NCI-H187 treated with DMSO at 0.1 percent for 48 hours (cell line): ENCODE data around the gene RASGRP3.
"Not testable (repeated sequence)": the region's sequence is repeated elsewhere in the genome, so short reads cannot be mapped to it uniquely, and the experiment has no call there.

ENCODE experiments used
- DNase-seq: peaks from one replicate; lab custom pipeline; 2025; lab: John Stamatoyannopoulos, UW

Gene RASGRP3

GRCh38 chr2:33457556-33458247 is 18.7 kb upstream of the RASGRP3 start:
- peak; percentile 8 for DNase-seq

GRCh38 chr2:33458248-33458819 is 18.1 kb upstream of the RASGRP3 start:
- no peak for DNase-seq

DNA sequence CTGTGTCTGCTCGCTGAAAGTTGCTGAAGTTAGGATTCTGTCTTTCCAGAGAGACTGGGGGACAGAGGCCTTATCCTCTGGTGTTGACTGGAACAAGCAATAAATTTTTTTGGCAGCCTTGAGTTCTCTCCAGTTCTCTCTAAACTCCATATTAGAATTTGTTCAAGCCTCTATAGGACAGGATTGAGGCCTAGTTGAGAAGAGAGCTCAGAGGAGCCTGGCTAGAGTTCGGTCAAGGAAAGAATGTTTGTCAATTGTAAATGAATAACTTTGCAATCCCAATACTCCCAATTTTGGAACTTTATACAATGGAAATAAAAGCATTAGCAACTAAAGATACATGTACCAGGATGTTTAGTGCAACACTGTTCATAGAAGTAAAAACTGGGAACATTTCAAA is 16.7 kb upstream of the RASGRP3 start:
- no peak for DNase-seq

DNA sequence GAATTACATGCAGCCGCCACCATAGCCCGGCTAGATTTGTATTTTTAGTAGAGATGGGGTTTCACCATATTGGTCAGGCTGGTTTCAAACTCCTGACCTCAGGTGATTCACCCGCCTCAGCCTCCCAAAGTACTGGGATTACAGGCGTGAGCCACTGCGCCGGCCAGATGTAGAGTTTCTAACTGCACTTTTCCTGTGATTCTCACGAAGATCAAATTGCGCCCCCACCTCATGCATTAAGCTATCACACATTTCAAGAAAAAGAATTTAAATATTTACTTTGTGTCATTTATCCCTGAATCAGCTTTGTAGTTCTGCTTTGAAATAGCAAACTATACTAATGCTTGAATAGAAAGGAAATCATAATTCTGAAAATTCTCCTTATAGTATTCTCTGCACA is 13.9 kb upstream of the RASGRP3 start:
- DNase-seq: not testable (repeated sequence)

DNA sequence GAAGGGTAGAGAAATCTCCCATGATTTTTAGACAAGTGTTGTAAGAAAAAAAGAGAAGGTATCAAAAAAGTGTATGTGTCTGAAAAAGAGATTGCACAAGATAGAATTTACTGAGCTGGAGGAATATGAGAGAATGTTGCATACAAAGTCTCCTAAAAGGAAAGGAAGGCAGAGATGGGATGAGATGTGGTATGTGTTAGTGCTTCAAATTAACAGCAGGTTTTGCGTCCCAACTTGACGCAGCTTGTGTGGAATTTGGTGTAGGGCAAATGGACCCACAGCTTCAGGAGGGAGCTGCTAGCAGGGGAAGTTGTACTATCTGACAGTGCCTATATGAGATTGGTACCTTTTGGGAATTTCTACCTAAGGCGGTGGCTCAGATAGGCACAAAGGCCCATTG is 9.0 kb upstream of the RASGRP3 start:
- no peak for DNase-seq

GRCh38 chr2:33469238-33469637 is 7.2 kb upstream of the RASGRP3 start:
- DNase-seq: no peak

DNA sequence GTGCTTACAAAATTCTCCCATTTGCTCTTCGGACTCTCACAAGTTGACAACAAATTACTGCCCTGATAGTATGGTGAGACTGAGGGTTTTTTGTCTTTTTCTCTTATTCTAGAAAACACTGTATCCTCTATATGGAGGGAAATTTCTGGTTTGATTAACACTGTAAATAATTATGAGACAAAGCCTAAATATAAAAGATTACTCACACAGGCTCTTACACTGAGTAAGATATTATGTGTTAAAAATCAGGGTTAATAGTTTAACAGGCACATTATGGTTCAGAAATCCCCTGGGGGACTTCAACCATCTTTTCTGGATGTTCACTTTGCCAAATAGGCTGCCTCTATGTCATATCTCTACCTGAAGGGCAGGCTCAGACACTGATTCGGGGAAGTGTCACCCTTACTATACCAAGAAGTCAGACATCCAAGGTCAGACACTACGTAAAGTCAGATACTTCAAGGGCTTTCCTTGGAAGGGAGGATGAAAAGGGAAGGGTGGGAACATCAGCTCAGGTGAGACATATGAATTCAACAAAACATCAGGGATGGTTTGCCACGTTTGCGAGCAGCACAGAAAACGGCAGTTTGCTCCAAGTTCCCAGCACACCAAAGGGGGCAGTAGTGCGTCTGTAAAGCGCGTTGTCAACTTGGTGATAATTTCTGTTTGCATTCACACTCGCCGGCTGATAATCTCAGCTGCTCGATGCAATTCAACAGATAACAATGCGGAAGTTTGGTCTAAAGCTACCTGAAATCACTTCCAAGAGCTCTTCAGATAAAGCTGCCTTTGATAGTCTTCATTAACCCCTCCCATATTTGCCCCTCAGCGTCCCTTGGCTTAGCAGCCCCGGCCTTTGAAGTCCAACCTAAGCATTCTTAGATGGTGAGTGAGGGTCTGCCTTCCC is 972 bp upstream of the RASGRP3 start:
- DNase-seq: peak; percentile 57

DNA sequence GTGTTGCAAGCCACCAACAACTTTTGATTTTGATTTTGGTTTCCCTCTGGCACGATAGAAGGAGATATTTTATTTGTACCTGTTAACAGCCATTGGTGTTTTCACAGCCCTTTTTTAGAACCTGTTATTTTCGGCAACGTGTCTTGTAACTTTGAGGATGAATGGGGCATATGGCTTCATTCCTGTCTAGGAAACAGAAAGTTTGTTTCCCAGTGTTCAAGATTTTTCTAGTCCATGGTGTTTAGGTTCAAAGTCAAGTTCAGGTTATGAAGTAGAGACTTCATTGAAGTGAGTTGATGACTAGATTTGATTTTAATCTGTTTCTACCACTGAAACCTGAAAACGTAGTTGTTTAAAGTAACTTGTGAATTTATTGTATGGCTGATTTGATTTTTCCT is 343 bp downstream of the RASGRP3 start:
- DNase-seq: no peak

DNA sequence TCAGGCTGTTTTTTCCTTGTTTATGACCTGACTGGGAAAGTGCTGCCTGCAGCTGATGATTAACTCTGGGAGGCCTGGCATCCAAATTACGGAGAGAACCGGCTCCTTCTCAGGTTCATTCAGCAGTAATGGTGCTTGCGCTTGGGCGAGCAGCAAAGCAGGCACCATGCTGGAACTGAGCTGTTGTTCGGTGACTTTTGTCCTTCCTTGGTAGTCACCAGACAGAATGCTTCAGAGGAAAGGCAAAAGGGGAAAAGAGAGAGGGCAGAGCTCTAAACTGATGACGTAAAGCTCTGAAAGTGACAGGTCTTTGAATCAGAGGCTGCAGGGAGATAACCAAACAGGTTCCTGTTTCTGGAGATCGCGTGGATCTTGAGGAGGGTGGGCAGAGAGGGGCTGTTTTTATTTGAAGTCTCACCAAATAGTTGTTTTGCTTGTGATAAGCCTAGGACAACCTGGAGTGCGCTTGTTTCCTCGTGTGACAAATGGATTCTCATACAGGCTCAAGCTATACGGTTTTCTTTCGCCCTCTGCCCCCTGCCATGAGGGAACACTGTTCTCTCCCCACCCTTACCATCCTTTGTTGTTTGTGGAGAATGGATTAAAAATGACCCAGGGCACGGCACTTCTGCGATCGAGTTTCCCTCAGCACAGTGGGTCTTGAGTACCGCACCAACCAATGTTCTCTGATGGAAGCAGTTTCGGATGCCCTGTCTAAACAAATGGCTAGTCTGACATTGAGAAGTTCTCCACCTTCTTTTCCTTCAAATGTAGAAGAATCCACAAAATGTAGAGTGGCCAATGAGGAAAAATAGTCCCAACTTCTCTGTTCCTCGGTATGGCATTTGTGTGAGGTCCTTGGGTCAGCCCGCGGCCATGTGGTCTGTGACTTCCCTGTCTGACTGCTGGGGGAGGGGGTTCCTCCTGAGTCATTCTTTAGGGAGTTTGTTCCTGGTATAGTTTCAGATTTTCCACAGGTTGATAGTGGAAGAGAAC is 1.3 kb downstream of the RASGRP3 start:
- no peak for DNase-seq

DNA sequence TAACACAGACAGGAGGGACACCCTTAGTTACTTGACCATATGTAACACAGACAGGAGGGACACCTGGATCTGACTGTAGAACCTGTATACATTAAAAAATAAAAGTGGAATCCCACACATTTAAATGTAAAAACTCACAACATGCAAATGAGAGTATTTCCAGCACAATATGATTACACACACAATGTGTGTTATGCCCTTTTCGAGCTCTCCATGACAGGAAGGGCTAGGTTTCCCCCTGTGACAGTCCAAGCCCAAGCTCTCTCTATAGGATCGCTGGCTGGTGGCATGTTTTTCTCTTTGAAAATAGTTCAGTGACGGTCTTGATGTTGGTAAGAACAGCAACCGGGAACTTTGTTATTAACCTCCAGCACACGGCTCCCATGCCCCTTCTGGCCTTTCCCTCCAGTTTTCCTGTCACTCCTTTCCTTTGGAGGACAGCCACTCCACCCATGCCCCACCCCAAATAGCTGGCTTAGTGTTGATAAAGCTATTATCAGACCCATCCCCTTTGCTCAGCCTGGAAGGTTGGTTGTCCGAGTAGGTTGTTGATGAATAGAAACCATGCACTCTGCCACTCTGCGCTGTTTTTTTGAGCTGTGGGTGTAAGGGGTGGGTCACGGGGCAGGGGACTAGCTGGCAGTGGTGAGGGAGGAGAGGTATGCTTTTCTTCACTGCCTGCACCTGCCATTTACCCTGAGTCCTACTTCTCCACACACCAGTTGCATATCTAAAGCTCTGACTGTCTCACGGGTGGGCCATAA is 2.7 kb downstream of the RASGRP3 start:
- DNase-seq: no peak

DNA sequence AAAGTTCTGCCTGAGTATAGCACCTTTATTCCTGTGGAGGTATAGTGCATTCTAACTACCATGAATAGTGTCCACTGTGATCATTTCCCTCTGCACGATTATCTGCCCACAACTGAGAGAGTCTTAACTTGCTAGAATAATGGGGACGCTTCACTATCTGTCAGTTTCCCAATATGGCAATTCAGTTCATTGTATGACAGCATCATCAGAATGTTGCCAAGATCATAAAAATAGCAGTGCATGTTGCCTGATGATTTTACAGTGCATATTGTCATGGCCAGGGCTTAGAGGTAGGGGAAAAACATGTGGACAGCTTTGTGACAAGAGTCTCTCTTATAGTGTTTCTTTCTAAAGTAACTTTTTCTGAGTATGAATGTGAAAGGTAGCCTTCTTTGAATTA is 6.1 kb downstream of the RASGRP3 start:
- no peak for DNase-seq

GRCh38 chr2:33484042-33484621 is 7.7 kb downstream of the RASGRP3 start:
- no peak for DNase-seq

- DNase-seq: no peak
Observed at GRCh38 chr2:33485051-33485450, 8.6 kb downstream of the RASGRP3 start.

DNA sequence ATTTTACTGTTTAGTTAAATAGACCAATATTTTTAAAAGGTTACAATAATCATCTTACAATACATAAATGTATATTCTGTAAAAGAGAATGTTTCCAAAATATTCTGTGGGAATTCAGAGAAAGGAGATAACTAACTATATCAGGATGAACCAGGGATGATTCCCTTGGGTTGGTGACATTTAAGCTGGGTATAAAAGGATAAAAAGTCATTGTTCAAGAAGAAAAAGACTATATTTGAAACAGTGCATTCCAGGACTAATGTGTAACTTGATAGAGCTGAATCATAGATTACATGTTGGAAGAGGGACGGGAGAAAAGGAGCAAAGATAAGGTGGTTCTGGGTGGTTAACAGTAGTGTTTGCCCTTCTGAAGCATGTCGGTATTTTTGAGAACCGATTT is 10.1 kb downstream of the RASGRP3 start:
- DNase-seq: no peak

DNA sequence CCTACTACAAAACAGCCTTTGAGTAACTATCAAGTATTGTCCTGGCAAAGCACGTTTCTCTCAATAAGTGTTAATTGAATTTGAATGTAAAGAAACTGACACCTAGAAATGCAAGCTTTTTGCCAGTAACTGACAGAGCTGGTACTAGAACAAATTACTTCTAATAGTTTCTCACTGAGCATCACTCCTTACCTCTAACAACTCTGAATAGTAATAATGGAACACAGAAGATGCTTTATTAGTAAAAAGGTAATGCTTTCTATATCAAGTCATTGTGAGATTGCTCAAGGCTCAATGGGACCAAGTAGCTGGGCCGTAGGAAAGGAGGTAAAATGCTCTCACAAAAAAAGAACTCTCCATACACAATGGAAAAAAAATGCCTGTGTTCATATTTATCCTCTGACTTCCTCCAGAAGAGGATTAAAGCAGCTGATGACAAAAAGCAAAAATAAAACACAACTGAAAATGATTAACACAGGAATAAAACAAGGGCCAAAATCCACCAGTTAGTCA is 11.8 kb downstream of the RASGRP3 start:
- no peak for DNase-seq

- DNase-seq: no peak
Observed at GRCh38 chr2:33488715-33489540, 12.5 kb downstream of the RASGRP3 start.

DNA sequence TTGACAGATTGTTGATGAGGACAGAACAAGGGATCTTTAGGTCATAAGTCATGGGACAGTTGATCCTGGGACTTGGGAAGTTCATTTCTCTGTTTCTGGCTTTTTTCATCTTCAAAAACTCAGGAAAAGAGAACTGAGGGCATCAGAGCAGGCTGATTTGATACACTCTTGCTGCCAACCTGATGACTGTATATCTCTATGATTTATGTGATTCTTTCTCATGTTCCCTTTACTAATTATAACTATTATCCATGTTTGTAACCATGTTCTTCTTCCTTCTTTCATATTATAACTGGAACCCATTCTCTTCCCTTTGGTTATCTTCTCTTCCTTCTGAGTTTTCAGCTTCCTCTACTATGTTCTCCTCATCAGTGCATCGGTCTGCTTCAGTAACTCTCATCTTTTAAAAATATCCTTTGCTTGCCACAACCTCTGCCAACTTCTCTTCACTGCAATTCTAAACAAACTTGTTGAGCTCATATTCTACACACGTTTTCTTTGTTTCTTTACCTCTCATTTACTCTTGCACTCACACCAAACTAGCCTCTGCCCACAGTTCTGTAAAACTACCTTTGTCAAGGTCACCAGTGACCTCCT is 13.5 kb downstream of the RASGRP3 start:
- DNase-seq: no peak

DNA sequence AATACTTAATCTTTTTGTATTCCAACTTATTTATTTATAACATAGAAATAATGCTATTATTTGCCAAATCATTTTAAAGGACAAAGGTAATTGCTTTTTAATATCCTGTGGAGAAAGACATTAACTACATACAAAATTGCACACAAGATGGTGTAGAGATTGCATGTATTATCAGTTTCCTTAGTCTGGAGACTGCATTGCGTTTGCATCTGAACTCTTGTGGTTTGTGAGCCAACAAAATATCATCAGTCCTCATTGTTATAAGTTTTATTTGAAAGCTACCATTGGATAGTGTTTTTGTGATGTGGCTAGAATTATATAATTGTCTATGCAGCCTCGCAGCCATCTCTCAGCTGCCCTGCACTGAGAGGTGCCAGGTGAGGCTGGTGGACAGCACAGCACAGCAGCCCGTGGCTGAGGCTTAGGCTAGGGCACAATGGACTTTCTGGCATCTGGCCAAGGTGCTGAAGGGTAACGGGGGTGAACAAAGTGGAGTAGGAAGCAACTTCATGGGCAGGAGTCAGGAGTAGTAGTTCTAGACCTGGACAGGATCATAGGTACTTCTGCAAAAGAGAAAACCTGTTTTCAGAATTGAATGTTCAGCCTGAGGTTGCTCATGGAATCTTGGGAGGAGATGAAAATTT is 15.1 kb downstream of the RASGRP3 start:
- no peak for DNase-seq
